ENCODE results near the gene CCDC192.
"Not testable (repeated sequence)": the region's sequence is repeated elsewhere in the genome, so short reads cannot be mapped to it uniquely, and the experiment has no call there.

CCDC192 gene, protein sequence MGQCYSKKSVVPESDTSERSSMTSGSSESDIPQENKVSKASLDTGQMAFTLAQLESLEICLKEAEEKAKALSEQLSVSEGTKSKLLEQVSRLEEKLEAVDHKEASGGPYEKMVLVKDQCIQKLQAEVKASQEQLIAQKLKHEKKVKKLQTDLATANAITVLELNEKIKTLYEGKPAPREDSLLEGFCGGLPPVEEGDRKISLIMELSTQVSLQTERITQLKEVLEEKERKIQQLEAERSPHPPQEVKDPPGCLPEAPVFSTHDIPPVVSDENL

DNA sequence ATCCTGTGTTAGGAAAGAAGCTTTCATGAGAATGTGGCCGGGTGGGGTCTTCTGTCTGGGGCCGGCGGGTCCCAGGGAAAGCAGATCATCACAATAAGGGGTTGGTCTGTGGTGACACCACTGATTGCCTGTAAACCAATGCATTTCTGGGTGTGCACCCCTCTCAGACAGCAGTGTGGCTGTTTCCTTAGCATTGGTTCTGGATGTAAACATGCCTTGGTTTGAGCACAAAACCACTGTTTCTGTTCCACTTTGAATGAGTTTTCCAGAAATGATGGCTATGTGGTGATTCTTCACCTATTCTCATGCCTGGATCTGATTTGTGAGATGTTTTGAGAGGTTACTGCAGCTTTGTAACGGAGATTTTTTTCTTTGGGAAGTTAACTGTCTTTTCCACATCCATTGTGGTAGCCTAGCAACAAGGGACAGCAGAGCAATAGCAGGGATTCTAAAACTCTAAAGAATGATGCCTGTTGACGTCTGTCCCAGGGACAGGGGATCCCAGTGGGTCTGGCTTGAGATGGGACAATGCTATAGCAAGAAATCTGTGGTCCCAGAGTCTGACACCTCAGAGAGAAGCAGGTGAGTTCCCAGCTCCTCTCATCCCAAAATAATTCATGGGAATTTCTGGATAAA is at the start of gene CCDC192:
Gene CCDC192 (plus strand): TSS at position 466 of the 636 bp plus-strand sequence. CDS start 55 bp downstream, at position 521.
- DNase-seq, result no peak

DNA sequence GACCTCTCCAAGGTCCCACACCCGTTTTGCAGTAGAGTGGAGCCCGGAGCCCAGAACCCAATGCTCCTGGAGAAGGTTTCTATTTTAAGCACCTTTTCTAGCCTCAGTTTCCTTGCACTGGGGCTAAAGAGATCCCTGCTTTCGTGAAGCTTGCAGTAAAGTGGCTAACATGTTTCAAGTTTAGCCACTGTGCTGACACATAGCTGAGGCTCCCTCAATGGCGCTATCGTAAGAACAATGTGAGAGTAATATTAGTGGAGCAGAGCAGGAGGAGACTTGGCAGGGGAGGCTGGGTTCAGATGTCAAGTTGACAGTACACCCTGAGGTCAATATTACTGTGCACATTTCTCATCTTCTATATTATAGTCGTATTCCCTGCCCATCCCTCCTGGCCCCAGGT is 46.4 kb upstream of the CCDC192 start:
- no peak for DNase-seq

DNA sequence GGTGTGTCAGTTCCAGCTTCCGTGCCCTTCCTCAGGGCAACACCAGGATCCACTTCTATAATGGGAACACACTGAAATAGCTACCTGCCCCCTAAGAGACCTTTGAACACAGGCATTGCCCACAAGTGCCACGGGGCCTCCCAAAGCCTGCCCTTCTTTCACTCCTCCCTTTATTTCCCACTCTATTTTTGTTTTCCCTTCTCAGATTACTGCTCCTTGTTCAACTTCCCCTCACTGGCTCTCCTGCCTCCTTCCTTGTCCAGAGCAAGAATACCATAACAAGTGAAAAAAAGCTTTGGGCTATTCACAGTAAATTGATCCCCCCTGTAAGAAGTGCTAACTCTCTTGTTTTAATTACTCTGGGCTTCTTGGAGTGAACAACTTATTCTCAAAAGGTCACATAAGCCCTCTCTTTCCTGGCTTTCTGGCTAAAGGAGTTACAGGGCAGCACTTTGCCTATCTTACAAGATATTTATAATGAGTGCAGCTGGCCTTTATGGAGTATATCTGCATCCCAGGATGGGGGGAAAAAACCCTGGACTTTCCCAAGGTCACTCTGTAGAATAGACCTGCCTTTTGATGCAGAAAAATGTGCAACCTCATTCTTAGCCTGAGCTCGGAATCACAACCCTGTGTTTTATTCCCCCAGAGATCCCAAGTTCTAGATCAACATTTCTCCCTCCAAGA is 43.0 kb upstream of the CCDC192 start:
- DNase-seq, result no peak

DNA sequence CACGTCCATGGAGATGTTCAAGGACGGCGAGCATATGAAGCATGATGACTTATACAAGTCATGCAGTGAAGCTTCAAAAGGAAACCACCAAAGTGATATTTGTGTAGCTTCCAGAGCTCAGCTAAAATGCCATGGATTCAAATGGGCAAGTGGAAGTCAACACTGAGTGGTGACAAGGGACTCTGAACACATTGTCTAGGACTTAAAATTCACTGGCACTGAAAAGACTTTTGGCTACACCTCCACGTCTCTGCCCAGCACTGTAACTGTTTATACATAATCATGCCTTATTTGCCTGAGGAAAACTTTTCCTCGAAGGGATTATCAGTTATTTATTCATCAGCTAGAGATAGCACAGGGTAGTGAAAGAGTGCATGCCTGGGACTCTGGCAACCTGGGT is 39.1 kb upstream of the CCDC192 start:
- no peak for DNase-seq

DNA sequence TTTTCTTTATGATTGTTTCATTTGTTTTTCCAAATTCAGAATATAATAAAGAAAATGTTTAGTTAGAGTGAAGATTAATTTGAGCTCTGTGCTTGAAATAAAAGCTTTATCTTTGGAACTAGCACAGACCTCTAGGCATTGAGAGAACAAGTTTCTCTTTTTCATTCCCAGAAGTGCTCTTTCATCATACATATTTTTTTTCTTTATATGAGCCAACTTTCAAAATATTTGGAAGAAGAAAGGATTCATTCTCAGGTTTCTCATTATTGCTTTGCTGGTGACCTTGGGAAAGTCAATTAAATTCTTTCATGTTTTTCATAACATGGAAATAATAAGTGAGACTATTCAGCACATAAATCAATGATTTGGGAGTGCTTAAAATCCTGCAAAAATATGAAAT is 37.5 kb upstream of the CCDC192 start:
- no peak for DNase-seq

DNA sequence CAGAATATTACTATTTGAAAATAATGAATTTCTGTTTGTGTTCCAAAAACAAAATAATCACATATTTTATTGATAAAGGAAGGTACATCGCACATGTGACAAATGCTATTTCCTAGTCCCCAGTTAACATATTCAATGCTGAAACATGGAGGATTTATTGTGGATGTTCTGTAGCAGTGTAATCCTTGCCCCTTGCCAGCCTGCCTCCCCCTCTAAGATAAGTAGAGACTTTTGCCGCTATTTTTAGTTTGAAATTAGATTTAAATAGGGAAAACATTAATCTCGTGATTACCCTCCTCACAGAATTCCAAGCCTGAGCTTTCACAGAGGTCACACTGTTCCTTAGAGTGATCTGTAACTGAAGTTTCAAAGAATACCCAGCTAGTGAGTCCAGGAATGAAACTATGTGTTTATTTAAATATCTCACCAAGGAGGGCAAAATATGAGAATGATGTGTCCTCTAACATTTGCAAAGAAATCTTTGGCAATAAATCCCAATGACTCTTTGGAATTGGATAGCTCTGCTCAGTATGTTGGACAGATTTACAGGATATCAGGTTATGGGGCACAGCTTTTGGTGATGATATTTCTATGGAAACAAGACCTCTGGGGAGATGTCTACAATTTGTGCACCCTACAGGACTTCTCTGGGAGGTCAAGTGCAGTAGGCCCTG is 37.0 kb upstream of the CCDC192 start:
- no peak for DNase-seq

DNA sequence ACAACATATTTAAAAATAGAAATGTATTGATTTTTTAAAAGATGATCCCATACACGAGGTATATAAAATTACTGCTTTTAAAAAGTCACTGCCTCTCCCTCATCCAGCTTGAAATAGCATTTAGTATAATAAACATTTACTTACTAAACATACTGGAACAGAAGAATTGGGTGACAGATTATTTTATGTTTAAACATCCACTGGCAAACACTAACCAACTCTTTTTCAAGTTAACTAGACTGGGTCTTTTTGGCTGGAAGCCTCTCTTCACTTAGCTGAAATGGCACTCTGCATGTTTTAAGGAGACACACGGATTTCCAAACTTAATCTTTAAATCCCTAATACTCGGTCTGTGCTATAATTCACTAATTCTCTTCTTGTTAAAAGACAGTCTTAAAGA is 35.3 kb upstream of the CCDC192 start:
- no peak for DNase-seq

DNA sequence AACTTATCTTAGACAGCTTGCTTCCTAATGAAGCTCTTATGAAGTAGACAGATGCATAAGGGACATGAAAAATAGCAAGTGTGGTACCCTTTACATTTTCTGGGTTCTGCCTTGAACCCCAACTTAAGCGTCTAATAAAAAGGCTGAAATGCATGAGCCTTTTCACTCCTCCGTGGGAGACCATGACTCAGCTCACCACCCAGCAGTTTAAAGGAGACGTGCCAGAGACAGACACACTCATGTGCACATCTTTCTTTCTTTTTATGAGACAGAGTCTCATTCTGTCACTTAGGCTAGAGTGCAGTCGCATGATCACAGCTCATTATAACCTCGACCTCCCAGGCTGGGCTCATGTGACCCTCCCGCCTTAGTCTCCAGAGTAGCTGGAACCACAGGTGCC is 32.0 kb upstream of the CCDC192 start:
- DNase-seq, result no peak

DNA sequence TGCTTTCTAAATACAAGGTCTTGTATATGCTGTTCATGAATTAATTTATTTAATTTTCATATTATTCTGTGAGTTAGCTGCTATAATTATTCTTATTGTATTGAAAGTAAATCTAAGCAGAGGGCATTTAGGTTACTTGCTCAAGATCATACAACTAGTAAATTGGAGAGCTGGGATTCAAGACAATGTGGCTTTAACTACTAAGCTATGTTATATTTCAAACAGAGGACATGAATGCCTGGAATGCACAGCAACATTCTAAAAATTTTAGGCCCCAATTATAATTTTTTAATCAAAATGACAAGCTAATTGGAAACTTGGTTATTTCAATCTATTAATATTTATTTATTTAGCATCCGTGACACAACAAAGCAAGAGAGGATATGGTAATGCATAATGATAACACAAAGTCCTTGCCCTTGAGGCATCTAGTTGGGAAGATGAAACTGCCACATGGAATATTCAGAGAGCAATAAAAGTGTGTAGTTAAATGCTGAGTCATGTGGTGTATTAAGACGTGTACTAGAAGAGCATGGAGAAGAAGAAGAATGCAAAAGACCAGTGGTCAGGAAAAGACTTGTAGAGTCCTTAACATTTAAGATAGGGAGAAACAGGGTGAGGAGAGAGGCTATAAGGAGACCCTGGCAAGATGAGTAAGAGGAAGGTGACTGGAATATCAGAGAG is 29.9 kb upstream of the CCDC192 start:
- DNase-seq, result no peak

DNA sequence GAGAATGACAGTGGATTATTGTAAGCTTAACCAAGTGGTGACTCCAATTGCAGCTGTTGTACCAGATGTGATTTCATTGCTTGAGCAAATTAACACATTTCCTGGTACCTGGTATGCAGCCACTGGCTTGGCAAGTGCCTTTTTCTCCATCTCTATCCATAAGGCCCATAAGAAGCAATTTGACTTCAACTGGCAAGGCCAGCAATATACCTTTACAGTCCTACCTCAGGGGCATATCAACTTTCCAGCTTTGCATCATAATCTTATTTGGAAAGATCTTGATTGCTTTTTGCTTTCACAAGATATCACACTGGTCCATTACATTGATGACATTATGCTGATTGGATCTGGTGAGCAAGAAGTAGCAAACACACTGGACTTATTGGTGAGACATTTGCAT is 26.2 kb upstream of the CCDC192 start:
- not testable (repeated sequence) for DNase-seq

DNA sequence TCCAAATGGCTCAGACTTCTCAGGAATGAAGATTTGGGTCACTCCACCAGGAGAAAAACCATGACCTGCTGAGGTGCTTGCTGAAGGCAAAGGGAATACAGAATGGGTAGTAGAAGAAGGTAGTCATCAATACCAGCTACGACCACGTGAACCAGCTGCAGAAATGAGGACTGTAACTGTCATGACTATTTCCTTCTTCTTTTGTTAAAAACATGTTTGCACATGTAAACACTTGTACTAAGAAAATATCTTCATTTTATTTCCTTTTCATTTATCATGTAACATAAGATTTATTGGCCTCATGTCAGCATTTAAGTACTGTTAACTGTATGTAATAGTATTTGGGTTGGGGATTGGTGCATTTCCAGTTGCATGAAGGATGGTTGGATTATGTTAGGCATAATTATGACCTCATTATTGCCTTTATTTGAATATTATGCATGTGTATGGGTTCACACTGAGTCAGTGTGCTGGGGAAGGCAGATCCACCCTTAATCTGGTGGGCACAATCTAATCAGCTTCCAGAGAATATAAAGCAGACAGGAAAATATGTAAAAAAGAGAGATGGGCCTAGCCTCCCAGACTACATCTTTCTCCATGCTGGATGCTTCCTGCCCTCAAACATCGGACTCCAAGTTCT is 23.4 kb upstream of the CCDC192 start:
- not testable (repeated sequence) for DNase-seq

DNA sequence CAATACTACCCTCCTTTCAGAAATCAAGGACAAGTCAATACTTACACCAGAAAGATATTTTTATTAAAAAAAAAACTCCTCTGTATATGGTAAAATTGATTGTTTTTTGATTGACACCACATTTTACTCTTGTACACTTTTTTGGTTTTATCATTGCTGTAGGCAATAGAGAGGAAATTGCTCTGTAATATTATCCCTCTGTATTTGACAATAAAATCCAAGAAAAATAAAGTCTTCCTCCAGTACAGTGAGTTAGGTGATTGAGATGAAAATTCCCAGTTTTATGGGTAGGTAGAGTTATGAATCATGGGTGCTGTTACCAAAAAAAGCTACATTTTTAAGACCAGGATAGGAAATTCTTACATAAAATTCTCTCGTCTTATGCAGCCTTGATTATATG is 22.6 kb upstream of the CCDC192 start:
- no peak for DNase-seq

DNA sequence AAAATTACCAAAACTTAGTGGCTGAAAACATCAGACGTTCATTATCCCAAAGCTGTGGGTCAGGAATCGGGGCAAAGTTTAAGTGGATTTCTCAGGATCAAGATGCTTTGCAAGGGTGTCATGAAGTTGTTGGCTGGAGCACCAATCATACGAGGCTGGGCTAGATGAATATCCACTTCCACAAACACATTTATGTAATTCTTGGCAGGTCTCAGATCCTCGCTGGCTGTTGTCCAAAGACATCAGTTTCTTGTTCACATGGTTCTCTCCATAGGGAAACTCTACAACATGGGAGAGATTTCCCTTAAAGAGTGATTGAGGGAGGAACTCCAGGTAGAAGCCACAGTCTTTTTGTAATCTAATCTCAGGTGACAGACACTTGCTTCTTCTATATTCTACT is 20.2 kb upstream of the CCDC192 start:
- no peak for DNase-seq

DNA sequence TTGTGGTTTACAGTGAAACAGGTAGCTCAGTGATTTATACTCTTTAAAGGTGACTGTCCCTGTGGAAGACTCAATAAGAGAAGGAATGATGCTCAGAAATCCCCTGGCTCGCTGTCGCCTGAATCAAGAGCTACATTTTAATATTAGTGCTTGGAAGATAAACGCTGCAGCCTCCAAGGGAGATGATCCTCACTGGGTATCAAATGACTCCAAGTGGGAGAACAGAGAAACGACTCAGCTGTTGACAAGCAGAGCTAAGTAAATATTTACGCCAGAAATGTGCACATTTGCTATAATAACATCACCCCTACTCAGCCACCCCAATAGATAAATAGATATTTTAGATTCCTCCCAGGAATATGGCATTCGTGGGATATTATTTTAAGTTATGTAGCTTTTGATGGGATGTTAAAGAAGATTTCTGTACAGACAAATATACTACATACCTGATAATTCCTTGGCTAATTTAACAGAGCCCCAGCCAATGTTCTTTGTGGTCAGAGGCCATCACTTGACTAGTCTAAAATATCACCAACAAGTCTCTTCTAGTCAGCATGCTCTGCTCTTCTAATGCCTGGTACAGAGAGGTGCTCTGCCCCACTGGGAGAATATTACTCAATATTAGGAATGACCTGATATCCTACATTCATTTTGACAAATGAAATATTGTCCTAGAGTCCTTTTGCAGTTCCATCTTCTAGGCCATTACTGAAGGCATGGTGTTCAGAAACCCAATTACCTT is 18.3 kb upstream of the CCDC192 start:
- DNase-seq, result no peak

DNA sequence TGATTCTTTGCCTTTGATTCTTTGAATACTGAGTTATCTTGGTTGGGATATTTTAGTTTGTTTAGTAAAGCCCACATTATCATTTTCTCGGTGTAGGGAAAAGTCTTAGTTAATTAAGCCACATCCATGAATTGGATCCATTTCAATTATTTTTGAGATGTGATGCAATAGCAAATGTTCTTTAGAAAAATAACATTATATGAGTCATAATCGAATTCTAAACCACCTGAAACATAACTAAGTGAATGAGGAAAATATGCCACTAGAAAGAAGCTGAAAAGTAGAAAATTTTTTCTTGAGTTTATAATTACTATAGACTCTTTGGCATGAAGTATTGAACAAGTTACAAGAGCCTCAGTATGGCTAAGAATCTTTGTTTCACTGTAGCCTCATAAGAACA is 17.5 kb upstream of the CCDC192 start:
- DNase-seq, result no peak

DNA sequence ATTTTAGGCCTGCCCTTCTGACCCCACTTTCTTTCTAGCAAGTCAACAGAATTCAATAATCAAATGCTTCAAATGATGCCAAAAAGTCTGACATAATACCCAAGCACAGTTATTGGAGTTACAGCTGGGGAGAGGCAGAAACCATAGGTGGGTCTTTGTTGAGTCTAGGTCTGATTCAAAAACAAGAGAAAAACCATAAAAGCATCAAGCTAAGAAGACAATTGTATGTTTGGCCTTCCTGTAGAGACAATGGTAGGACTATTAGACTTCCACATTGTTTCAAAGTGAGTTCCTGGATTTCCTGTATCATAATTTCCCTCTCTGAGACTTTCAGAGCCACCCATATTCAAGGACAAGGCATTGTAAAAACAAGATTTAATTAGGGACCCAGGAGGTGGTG is 16.8 kb upstream of the CCDC192 start:
- DNase-seq, result no peak

DNA sequence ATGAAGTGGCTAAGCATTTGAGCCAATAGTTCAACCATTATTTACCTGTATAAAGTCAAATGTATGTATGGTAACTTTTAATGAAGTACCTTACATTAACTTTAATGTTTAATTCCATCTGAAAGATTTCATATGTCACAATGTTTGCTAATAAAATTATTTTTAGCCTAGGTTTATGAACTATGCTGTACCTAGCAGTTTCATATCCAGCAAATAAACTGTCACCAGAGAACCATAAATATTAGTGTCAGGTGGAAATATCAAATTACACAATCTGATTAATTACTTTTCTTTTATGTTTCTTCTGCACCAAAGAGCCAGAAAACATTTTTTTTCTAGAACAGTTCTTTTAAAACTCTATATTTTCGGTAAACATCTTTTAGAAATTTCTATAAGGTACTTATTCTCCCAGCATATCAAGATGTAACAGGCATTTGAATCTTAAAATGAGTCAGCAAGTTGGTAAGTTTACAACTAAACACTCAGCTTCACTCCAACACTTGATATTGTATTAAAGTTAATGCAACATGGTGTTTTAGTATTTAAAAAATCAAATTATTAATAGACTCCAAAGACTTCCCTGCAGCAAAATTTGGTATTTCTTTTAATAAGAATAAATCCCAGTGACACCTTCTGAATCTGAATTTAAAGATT is 8.5 kb upstream of the CCDC192 start:
- DNase-seq, result no peak

DNA sequence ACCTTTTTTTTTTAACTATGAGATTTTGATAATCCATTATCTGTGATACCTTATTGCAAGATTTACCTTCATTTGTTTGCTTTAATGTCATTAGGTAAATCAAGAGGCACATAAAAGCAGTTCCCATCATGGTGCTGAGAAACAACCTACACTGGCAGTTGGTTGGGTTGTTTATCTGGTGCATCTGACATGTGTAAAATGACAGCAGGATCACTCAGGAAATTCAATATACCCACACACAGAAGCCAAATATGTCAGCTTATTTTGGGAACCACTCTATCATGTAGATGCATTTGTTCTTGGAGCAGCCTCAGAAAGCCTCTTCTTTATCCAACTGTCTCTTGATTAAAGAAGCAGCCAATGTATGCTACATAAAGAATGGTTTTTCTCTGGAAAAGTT is 7.8 kb upstream of the CCDC192 start:
- DNase-seq, result no peak

DNA sequence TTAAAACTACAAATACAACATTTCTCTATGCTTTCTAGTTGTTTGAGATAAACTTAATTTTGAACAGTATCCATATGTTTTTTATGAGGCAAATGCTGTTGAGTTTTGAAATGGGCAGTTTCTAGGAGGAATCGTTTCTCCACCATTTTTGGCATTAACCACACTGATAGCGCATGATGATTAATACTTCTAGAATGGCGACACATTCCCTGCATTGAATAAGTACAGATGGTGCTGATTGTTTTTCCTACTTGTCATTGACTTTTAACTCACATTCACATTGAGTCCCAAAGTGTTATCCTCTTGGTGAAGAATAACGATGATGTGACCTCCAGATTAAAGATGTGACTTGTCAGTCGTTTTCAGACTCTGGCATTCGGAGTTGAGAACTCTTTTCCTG is 6.5 kb upstream of the CCDC192 start:
- no peak for DNase-seq

DNA sequence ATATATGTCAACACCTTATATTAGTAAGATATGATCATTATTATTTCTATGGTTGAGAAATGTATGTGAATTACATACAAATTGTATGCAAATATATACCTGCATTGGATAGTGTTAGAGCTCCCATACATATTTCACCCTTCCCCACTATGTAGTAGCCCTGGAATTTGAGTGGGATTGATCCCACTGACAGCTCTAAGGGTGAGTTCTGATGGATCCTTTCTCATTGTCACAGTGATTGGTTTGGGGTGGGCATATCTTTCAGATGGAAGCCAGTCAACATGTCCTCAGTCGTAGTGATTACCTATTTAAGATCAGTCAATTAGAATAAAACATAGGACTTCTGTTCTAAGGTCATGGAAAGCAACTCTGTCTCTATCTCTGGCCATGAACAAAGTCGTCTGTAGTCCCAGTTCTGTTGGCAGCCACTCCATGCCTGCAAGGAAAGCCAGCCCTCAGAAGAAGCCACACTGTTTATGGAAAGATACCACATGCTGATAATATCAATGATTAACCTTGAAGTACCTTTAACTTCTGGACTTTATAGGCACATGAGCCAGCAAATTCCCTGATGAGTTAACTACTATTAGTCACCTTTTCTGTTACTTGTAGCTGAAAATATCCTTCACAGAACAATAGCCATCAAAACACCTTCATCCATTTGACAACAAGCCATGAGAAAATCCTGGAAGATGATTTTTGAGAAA is 5.1 kb upstream of the CCDC192 start:
- no peak for DNase-seq

DNA sequence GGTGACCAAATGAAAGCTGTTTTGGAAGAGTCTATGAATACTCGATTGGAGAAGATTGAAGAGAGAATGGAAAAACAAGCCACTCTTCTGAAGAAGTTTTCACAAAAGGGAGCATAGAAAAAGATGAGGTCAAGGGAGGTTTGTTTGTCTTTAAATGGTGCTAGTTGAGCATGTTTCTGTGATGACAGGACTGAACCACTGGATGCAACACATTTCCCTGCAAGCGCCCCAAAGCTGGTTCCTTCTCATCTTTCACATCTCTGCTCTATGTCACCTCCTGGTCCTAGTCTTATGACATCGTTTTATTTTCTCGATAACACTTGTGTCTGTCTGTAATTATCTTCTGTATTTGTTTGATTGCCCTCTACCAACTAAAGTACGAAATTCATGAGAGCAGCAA is 3.8 kb upstream of the CCDC192 start:
- DNase-seq, result no peak

All from CD4-positive, alpha-beta T cell treated with Interleukin-4 for 1 hour (primary cell).